ENCODE data around the gene EXOC8.

The EXOC8 gene

DNA sequence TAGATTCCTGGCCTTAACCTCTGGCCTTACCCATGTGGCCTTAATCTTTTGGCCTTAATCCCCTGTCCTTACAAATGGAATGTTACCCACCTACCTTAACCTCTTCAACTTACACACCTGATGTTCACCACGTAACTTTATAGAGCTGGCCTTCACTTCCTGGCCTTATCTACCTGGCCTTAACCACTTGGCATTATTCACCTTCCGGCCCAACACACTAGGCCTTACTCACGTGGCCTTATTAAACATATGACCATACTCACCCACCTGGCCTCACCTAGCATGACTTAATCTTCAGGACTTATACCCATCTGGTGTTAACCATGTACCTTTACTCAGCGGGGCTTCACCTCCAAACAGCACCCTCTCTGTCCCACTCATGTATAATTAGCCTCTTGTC is 41.7 kb downstream of the EXOC8 start:
- no peak overlapping the region for H3K4me3 ChIP-seq (ENCODE audit: low read length)
- no peak for DNase-seq (ENCODE audit: low read depth)
- TF ChIP-seq, protein P1, sequence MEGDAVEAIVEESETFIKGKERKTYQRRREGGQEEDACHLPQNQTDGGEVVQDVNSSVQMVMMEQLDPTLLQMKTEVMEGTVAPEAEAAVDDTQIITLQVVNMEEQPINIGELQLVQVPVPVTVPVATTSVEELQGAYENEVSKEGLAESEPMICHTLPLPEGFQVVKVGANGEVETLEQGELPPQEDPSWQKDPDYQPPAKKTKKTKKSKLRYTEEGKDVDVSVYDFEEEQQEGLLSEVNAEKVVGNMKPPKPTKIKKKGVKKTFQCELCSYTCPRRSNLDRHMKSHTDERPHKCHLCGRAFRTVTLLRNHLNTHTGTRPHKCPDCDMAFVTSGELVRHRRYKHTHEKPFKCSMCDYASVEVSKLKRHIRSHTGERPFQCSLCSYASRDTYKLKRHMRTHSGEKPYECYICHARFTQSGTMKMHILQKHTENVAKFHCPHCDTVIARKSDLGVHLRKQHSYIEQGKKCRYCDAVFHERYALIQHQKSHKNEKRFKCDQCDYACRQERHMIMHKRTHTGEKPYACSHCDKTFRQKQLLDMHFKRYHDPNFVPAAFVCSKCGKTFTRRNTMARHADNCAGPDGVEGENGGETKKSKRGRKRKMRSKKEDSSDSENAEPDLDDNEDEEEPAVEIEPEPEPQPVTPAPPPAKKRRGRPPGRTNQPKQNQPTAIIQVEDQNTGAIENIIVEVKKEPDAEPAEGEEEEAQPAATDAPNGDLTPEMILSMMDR (conservative IDR thresholded peaks at IDR 0.05; ENCODE audit: low read length): no peak

DNA sequence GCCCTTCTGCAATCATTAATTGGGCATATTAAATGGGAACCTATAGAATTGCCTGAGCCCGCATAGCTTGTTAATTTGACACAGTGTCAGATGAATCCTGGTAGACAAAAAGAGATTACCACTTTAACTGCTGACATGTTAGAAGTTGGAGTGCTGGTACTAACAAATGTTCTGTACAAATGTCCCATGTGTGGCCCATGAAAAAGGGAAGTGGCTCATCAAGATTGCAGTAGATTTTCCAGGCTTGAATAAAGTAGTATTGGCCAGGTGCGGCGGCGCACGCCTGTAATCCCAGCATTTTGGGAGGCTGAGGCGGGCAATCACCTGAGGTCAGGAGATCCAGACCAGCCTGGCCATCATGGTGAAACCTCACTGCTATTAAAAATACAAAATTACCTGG is 51.0 kb downstream of the EXOC8 start:
- H3K4me3 ChIP-seq (ENCODE audit: low read length): no peak overlapping the region
- no peak for DNase-seq (ENCODE audit: low read depth)
- TF ChIP-seq, protein P1 (conservative IDR thresholded peaks at IDR 0.05; ENCODE audit: low read length): no peak

DNA sequence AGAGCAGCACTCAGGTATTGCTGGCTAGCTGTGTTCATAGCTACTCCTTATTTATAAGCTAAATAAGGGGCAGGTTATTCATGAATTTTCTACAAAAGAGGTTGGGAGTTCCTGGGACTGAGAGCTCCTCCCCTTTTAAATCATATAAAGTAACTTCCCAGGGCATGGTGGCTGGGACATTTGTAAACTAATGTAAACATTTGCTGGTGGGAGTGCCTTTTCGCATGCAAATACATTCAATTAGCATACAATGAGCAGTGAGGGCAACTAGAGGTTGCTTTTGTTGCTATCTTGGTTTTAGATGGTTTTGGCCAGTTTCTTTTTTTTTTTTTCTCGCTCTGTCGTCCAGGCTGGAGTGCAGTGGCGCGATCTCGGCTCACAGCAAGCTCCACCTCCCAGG is 53.2 kb downstream of the EXOC8 start:
- DNase-seq (ENCODE audit: low read depth): no peak
- no peak overlapping the region for H3K4me3 ChIP-seq (ENCODE audit: low read length)
- TF ChIP-seq, protein P1 (conservative IDR thresholded peaks at IDR 0.05; ENCODE audit: low read length): no peak
